Measurements from ENCODE around the gene KCNT2. TPM values are rescaled to one million over a fixed set of nuclear protein-coding genes. Genes with fewer than 3 reads are reported as not detected.
"Not testable (repeated sequence)": the region's sequence is repeated elsewhere in the genome, so short reads cannot be mapped to it uniquely, and the experiment has no call there.

Gene KCNT2
- total and polyA plus RNA-seq, 4 donors: 1.7 to 11.2 (median 6.8) TPM

- Histone ChIP-seq H3K27ac (ENCODE audit: low read depth in 1 of 2, low read length in 2 of 2) (no peak overlapping the region), H3K9ac (ENCODE audit: low read depth in 1 of 2, low read length in 2 of 2) (no peak overlapping the region), H3K4me3 (ENCODE audit: low read depth in 1 of 3, low read length in 3 of 3) (no peak overlapping the region), H3K36me3 (ENCODE audit: control insufficient read depth in 4 of 4, insufficient read depth in 3 of 4, low read depth in 1 of 4, low read length in 3 of 4) (no peaks in the 10 kb centered on the region), H3K4me1 (ENCODE audit: control insufficient read depth in 4 of 4, insufficient read depth in 4 of 4, low read length in 3 of 4) (peaks cover 0 to 10% (median 0%) of the 10 kb centered on the region in 4 donors), H3K9me3 (ENCODE audit: control insufficient read depth in 4 of 4, low read length in 3 of 4) (no peaks in the 10 kb centered on the region), H3K27me3 (ENCODE audit: control insufficient read depth in 4 of 4, insufficient read depth in 4 of 4, low read length in 3 of 4) (no peaks in the 10 kb centered on the region)
- no peak for DNase-seq (ENCODE audit: low spot score)
- 84% methylated on average over 2 of the region's 2 CpGs for WGBS
- TF ChIP-seq CTCF (IDR thresholded peaks at IDR 0.05; ENCODE audit: low read depth, low read length, missing input control) (no peak), NR2F2 (IDR thresholded peaks at IDR 0.05) (no peak), ZBTB33 (IDR thresholded peaks at IDR 0.05) (no peak)
Measured at GRCh38 chr1:196513821-196514220, 94.4 kb downstream of the KCNT2 start.

DNA sequence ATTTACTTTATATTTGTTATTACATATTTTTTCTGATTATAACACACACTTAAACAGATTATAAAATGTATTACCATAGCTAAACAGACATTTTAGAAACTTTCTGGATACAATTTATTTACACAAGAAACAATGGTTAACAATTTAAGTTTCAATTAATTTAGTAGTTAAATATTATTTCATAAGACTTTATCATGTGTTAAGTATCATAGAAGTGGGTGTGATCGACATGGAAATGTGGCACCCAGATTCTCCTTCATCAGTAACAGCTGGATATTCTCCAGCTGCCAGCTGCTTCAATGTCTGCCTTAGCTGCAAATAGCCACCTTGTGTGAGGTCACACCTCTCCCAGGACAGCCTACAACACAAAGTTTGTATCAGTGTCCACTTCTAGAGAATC lies 97.8 kb downstream of the KCNT2 start:
- TF ChIP-seq YY1 (IDR thresholded peaks at IDR 0.05) (no peak), GABPA (IDR thresholded peaks at IDR 0.05 in 1 of 2, conservative IDR thresholded peaks at IDR 0.05 in 1 of 2) (no peak), TAF1 (conservative IDR thresholded peaks at IDR 0.05) (no peak), HNF4A (conservative IDR thresholded peaks at IDR 0.05) (no peak), HNF4G (IDR thresholded peaks at IDR 0.05) (no peak), RXRA (IDR thresholded peaks at IDR 0.05) (no peak), FOXA2 (IDR thresholded peaks at IDR 0.05) (no peak), SP1 (IDR thresholded peaks at IDR 0.05) (no peak), JUND (IDR thresholded peaks at IDR 0.05) (no peak), EGR1 (IDR thresholded peaks at IDR 0.05; ENCODE audit: low read depth in 2 of 2) (no peak), NR2F2 (IDR thresholded peaks at IDR 0.05) (no peak), FOXA1 (IDR thresholded peaks at IDR 0.05) (no peak)
- TF ChIP-seq, protein P1, sequence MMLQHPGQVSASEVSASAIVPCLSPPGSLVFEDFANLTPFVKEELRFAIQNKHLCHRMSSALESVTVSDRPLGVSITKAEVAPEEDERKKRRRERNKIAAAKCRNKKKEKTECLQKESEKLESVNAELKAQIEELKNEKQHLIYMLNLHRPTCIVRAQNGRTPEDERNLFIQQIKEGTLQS (IDR thresholded peaks at IDR 0.05): no peak
- TF ChIP-seq, protein P2, sequence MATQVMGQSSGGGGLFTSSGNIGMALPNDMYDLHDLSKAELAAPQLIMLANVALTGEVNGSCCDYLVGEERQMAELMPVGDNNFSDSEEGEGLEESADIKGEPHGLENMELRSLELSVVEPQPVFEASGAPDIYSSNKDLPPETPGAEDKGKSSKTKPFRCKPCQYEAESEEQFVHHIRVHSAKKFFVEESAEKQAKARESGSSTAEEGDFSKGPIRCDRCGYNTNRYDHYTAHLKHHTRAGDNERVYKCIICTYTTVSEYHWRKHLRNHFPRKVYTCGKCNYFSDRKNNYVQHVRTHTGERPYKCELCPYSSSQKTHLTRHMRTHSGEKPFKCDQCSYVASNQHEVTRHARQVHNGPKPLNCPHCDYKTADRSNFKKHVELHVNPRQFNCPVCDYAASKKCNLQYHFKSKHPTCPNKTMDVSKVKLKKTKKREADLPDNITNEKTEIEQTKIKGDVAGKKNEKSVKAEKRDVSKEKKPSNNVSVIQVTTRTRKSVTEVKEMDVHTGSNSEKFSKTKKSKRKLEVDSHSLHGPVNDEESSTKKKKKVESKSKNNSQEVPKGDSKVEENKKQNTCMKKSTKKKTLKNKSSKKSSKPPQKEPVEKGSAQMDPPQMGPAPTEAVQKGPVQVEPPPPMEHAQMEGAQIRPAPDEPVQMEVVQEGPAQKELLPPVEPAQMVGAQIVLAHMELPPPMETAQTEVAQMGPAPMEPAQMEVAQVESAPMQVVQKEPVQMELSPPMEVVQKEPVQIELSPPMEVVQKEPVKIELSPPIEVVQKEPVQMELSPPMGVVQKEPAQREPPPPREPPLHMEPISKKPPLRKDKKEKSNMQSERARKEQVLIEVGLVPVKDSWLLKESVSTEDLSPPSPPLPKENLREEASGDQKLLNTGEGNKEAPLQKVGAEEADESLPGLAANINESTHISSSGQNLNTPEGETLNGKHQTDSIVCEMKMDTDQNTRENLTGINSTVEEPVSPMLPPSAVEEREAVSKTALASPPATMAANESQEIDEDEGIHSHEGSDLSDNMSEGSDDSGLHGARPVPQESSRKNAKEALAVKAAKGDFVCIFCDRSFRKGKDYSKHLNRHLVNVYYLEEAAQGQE (IDR thresholded peaks at IDR 0.05): no peak
- no peaks in the 10 kb centered on the region for H3K36me3 ChIP-seq (ENCODE audit: control insufficient read depth in 4 of 4, insufficient read depth in 3 of 4, low read depth in 1 of 4, low read length in 3 of 4)
- no peaks in the 10 kb centered on the region for H3K27me3 ChIP-seq (ENCODE audit: control insufficient read depth in 4 of 4, insufficient read depth in 4 of 4, low read length in 3 of 4)
- H3K9ac ChIP-seq (ENCODE audit: low read depth in 1 of 2, low read length in 2 of 2): no peak overlapping the region
- H3K27ac ChIP-seq (ENCODE audit: low read depth in 1 of 2, low read length in 2 of 2): peak overlapping the region in 1 of 2 donors; percentile 12
- no peak overlapping the region for H3K4me3 ChIP-seq (ENCODE audit: low read depth in 1 of 3, low read length in 3 of 3)
- H3K4me1 ChIP-seq (ENCODE audit: control insufficient read depth in 4 of 4, insufficient read depth in 4 of 4, low read length in 3 of 4): peaks cover 0 to 10% (median 0%) of the 10 kb centered on the region in 4 donors
- no peaks in the 10 kb centered on the region for H3K9me3 ChIP-seq (ENCODE audit: control insufficient read depth in 4 of 4, low read length in 3 of 4)
- DNase-seq (ENCODE audit: low spot score): no peak
- WGBS: 87% methylated on average over 1 of the region's 1 CpG

DNA sequence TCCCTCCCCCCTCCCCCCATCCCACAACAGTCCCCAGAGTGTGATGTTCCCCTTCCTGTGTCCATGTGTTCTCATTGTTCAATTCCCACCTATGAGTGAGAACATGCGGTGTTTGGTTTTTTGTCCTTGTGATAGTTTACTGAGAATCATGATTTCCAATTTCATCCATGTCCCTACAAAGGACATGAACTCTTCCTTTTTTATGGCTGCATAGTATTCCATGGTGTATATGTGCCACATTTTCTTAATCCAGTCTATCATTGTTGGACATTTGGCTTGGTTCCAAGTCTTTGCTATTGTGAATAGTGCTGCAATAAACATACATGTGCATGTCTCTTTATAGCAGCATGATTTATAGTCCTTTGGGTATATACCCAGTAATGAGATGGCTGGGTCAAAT lies 104.0 kb downstream of the KCNT2 start:
- not testable (repeated sequence) for H3K4me1 ChIP-seq (ENCODE audit: control insufficient read depth in 4 of 4, insufficient read depth in 4 of 4, low read length in 3 of 4); H3K4me3 ChIP-seq (ENCODE audit: low read depth in 1 of 3, low read length in 3 of 3); H3K9ac ChIP-seq (ENCODE audit: low read depth in 1 of 2, low read length in 2 of 2); DNase-seq (ENCODE audit: low spot score); H3K9me3 ChIP-seq (ENCODE audit: control insufficient read depth in 4 of 4, low read length in 3 of 4); H3K27ac ChIP-seq (ENCODE audit: low read depth in 1 of 2, low read length in 2 of 2); H3K27me3 ChIP-seq (ENCODE audit: control insufficient read depth in 4 of 4, insufficient read depth in 4 of 4, low read length in 3 of 4); H3K36me3 ChIP-seq (ENCODE audit: control insufficient read depth in 4 of 4, insufficient read depth in 3 of 4, low read depth in 1 of 4, low read length in 3 of 4)
- WGBS: 89% methylated on average over 1 of the region's 1 CpG

Measured in liver (tissue), 9 donors.